ENCODE data around the gene ASH1L.

DNA sequence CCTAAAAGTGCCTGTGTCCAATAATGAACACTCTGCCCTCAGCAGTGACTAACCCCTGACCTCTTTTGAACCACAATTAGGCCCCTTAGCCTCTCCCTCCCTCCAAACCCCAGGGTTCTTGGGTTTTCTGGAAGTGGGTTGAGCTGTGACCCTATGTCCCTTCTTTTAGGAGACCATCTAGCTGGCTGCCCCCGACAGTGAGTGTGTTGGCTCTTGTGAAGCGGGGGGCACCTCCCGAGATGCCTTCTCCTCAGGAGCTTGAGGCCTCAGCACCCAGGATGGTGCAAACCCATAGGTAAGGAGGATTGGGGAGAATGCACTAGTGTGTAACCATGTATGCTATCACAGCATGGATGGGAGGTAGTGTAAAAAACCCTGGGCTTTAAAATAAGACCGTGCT, 234.6 kb downstream of the ASH1L start:
- TF ChIP-seq POLR2AphosphoS5 (IDR thresholded peaks at IDR 0.05; ENCODE audit: low read depth, low read length) (no peak), POLR2A (IDR thresholded peaks at IDR 0.05; ENCODE audit: low read depth, low read length) (no peak), TAF1 (IDR thresholded peaks at IDR 0.05; ENCODE audit: low read depth, low read length) (no peak), SPI1 (IDR thresholded peaks at IDR 0.05; ENCODE audit: low read depth, low read length) (no peak), POU2F2 (IDR thresholded peaks at IDR 0.05; ENCODE audit: low read depth, low read length) (no peak), PAX5 (IDR thresholded peaks at IDR 0.05; ENCODE audit: insufficient read depth, low read length, severe bottlenecking) (no peak)

Data from GM12891 (cell line).